Measurements from ENCODE around the gene RPL36AL.

RPL36AL gene

DNA sequence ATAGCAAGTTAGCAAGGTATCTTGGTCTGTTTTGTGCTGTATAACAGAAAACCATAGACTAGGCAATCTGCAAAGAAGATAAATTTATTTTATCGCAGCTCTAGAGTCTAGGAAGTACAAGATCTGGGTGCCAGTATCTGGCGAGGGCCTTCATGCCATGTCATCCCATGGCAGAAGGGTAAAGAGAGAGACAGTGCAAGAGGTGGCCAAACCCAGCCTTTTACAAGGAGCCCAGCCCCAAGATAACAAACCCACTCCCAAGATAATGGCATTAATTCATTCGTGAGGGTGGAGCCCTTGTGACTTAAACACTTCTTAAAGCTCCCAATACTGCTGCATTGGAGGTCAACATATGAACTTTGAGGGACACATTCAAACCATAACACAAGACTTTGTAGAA, 51.1 kb downstream of the RPL36AL start:
- TF ChIP-seq, protein P1, sequence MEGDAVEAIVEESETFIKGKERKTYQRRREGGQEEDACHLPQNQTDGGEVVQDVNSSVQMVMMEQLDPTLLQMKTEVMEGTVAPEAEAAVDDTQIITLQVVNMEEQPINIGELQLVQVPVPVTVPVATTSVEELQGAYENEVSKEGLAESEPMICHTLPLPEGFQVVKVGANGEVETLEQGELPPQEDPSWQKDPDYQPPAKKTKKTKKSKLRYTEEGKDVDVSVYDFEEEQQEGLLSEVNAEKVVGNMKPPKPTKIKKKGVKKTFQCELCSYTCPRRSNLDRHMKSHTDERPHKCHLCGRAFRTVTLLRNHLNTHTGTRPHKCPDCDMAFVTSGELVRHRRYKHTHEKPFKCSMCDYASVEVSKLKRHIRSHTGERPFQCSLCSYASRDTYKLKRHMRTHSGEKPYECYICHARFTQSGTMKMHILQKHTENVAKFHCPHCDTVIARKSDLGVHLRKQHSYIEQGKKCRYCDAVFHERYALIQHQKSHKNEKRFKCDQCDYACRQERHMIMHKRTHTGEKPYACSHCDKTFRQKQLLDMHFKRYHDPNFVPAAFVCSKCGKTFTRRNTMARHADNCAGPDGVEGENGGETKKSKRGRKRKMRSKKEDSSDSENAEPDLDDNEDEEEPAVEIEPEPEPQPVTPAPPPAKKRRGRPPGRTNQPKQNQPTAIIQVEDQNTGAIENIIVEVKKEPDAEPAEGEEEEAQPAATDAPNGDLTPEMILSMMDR (IDR thresholded peaks at IDR 0.05; ENCODE audit: borderline replicate concordance, insufficient read depth, low read depth, low read length) = no peak

More for the DNA sequence above, 51.1 kb downstream of the RPL36AL start:
- H3K4me3 ChIP-seq (ENCODE audit: low read depth, low read length) = no peak overlapping the region

All from GM12875 (cell line).